ENCODE data around the gene RPL36AL. TPM values are rescaled to one million over a fixed set of nuclear protein-coding genes. Genes with fewer than 3 reads are reported as not detected.

RPL36AL gene
- polyA plus RNA-seq, 1 experiment: 295 TPM

DNA sequence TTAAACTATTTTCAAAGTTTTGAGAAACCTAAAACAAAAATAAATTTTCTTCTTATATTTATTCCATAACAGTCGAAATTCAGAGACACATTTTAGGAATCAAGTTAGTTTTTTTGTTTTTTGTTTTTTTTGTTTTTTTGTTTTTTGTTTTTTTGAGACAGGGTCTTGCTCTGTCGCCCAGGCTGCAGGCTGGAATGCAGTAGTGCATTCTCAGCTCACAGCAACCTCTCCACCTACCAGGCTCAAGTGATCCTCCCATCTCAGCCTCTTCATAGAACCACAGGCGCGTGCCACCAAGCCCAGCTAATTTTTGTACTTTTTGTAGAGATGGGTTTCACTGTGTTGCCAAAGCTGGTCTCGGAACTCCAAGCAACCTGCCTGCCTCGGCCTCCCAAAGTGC is 33.1 kb upstream of the RPL36AL start:
- ChIA-PET POLR2A (no interaction called here), CTCF (interaction anchor here (1.0 to 1.7 kb wide), 2 partner anchors 20 to 199 kb away, joined by 3 to 8 read pairs; partner anchors contain the start of gene NEMF)
- DNase-seq (ENCODE audit: low read depth, low spot score): no peak
- TF ChIP-seq, protein P1, sequence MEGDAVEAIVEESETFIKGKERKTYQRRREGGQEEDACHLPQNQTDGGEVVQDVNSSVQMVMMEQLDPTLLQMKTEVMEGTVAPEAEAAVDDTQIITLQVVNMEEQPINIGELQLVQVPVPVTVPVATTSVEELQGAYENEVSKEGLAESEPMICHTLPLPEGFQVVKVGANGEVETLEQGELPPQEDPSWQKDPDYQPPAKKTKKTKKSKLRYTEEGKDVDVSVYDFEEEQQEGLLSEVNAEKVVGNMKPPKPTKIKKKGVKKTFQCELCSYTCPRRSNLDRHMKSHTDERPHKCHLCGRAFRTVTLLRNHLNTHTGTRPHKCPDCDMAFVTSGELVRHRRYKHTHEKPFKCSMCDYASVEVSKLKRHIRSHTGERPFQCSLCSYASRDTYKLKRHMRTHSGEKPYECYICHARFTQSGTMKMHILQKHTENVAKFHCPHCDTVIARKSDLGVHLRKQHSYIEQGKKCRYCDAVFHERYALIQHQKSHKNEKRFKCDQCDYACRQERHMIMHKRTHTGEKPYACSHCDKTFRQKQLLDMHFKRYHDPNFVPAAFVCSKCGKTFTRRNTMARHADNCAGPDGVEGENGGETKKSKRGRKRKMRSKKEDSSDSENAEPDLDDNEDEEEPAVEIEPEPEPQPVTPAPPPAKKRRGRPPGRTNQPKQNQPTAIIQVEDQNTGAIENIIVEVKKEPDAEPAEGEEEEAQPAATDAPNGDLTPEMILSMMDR (IDR thresholded peaks at IDR 0.05; ENCODE audit: low read depth, low read length): no peak
- no peaks in the 10 kb centered on the region for H3K9me3 ChIP-seq (ENCODE audit: control insufficient read depth, insufficient read depth, low read length)
- no peaks in the 10 kb centered on the region for H3K27me3 ChIP-seq (ENCODE audit: control insufficient read depth, insufficient read depth, low read length)
- no peak overlapping the region for H3K4me3 ChIP-seq (ENCODE audit: low read depth, low read length)
- H3K27ac ChIP-seq (ENCODE audit: low read depth, low read length): no peak overlapping the region

DNA sequence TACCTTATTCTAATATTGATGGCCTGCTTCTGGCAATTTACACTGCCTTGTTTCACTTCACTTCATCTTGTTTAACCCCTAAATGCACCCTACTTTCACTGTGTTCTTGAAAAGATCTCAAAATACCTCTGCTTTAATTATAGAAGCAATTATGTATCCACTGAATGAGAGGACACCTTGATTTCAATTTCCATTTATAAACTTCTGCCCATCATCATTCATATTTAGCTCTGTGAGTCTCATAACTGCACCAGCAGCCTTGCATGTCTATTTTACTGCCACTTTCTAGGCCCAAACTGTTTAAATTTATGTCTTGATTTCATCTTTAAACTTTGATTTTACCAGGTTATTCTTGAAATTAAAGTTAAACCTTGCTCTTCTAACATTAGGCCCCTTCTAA is 21.7 kb upstream of the RPL36AL start:
- Histone ChIP-seq H3K27me3 (ENCODE audit: control insufficient read depth, insufficient read depth, low read length) (no peaks in the 10 kb centered on the region), H3K27ac (ENCODE audit: low read depth, low read length) (no peak overlapping the region), H3K4me3 (ENCODE audit: low read depth, low read length) (no peak overlapping the region), H3K9me3 (ENCODE audit: control insufficient read depth, insufficient read depth, low read length) (no peaks in the 10 kb centered on the region)
- ChIA-PET POLR2A (no interaction called here), CTCF (interaction anchor here (1.0 kb wide), 1 partner anchor 187 kb away, joined by 3 read pairs; no protein-coding TSS in a partner anchor)
- TF ChIP-seq, protein P1 (IDR thresholded peaks at IDR 0.05; ENCODE audit: low read depth, low read length): no peak
- DNase-seq (ENCODE audit: low read depth, low spot score): no peak

DNA sequence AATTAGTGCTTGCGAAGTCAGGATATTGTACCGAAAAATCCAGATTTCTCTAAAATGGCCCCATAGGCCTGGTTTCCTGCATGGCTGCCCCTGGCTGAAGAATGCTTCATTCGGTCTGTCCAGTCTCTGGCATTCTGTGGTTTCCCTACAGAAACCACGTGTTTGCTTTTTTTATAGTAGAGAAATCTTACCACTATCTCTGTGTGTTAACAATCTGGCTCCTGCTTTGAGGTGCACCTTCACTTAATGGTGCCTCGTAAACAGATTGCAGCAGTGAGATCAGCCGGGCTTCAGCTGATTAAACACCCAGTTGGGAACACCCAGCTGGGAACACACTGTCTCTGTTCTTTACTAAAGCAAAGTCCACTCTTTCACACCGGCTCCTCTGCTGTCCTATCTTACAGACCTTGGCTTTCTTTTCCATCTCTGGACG is 21.3 kb upstream of the RPL36AL start:
- no peaks in the 10 kb centered on the region for H3K27me3 ChIP-seq (ENCODE audit: control insufficient read depth, insufficient read depth, low read length)
- H3K9me3 ChIP-seq (ENCODE audit: control insufficient read depth, insufficient read depth, low read length): no peaks in the 10 kb centered on the region
- no peak for DNase-seq (ENCODE audit: low read depth, low spot score)
- no peak overlapping the region for H3K4me3 ChIP-seq (ENCODE audit: low read depth, low read length)
- no peak overlapping the region for H3K27ac ChIP-seq (ENCODE audit: low read depth, low read length)
- POLR2A ChIA-PET: no interaction called here
- CTCF ChIA-PET: no interaction called here
- TF ChIP-seq, protein P1 (IDR thresholded peaks at IDR 0.05; ENCODE audit: low read depth, low read length): no peak

DNA sequence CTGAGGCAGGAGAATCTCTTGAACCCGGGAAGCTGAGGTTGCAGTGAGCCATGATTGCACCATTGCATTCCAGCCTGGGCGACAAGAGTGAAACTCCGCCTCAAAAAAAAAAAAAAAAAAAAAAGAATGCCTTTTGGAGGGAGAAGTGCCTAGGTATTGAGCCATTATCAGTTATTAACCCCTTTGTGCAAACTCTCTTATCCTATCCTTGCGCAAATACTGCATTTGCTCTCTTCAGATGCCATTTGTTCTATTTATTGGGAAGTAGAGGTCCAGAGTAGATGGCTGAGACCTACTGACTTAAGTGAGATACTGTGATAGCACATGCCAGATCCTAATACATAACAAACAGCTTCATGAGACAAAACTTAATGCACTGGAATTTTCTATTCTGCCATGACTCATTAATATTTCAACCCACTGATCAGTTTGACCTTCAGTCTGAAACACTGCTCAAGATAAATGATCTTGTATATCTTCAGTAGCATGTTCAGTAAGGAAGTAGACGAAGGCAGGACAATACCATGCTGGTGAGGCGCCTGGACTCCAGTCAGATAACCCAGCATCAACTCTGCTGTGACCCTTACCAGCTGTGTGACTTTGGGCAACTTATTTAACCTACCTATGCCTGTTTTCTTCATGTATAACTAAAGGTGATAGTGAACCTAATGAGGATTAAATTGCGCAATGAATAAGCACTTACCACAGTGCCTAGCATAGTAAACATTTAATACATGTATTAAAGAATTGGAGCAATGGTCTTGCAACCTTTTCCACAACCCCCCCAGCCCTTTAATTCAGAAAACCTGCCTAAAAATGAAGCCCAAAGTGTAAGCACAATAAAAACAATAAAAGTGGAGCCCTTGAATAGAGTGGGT is 20.4 kb upstream of the RPL36AL start:
- H3K9me3 ChIP-seq (ENCODE audit: control insufficient read depth, insufficient read depth, low read length): no peaks in the 10 kb centered on the region
- no peak overlapping the region for H3K27ac ChIP-seq (ENCODE audit: low read depth, low read length)
- TF ChIP-seq, protein P1 (IDR thresholded peaks at IDR 0.05; ENCODE audit: low read depth, low read length): no peak
- DNase-seq (ENCODE audit: low read depth, low spot score): no peak
- POLR2A ChIA-PET: interaction anchor here (0.6 kb wide), 1 partner anchor 127 kb away, joined by 4 read pairs; the partner anchor contains the start of gene KLHDC2
- no peak overlapping the region for H3K4me3 ChIP-seq (ENCODE audit: low read depth, low read length)
- H3K27me3 ChIP-seq (ENCODE audit: control insufficient read depth, insufficient read depth, low read length): no peaks in the 10 kb centered on the region
- CTCF ChIA-PET: no interaction called here

DNA sequence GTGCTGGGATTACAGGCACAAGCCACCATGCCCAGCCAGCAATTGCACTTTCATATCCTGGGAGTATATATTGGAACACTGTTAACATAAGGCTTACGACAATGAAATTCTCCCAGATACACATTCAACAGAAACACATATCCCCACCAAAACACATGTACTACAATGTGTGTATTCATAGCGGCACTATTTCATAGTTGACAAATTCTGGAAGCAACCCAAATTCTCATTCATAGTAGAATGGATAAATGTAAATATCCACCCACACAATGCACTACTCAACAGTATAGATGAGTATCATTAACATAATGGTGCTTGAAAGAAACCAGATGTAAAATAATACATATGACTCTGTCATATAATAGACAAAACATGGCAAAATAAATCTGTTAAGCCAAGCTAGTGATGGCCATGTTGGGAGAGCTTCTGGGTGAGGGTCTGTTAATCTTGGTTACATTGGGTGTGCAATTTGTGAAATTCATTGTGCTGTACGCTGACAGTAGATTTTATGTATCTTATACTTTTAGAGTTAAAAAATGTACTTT is 17.2 kb upstream of the RPL36AL start:
- Histone ChIP-seq H3K27me3 (ENCODE audit: control insufficient read depth, insufficient read depth, low read length) (no peaks in the 10 kb centered on the region), H3K9me3 (ENCODE audit: control insufficient read depth, insufficient read depth, low read length) (no peaks in the 10 kb centered on the region; the same call in 1 of the 2 replicates), H3K4me3 (ENCODE audit: low read depth, low read length) (no peak overlapping the region), H3K27ac (ENCODE audit: low read depth, low read length) (no peak overlapping the region)
- POLR2A ChIA-PET: no interaction called here
- CTCF ChIA-PET: no interaction called here
- TF ChIP-seq, protein P1 (IDR thresholded peaks at IDR 0.05; ENCODE audit: low read depth, low read length): no peak
- no peak for DNase-seq (ENCODE audit: low read depth, low spot score)
